ENCODE measurements around the gene WDR76.
"Not testable (repeated sequence)": the region's sequence is repeated elsewhere in the genome, so short reads cannot be mapped to it uniquely, and the experiment has no call there.

WDR76 gene

GRCh38 chr15:43799945-43800285 is 26.9 kb upstream of the WDR76 start, which contains the start of gene SERINC4:
Gene SERINC4 (minus strand): TSS chr15:43800220. CDS start chr15:43799986, 234 bp downstream.
- Histone ChIP-seq H3K9ac (ENCODE audit: low read depth, low read length) (peak within 1 kb of the TSS; percentile 73), H3K4me2 (ENCODE audit: insufficient read depth, low read length) (peak within 1 kb of the TSS; percentile 77), H3K4me3 (ENCODE audit: low read depth in 1 of 2, low read length in 2 of 2) (peak within 1 kb of the TSS; percentile 67 to 88), H4K20me1 (ENCODE audit: insufficient read depth, low read length) (peaks cover 10% of the 10 kb centered on the region), H3K27me3 (ENCODE audit: insufficient read depth, low read length, poor library complexity) (no peaks in the 10 kb centered on the region), H2AFZ (ENCODE audit: low read depth, low read length) (peak within 1 kb of the TSS; percentile 94), H3K4me1 (ENCODE audit: insufficient read depth, low read length) (peaks cover 26% of the 10 kb centered on the region), H3K9me3 (ENCODE audit: insufficient read depth, low read length, severe bottlenecking) (no peaks in the 10 kb centered on the region), H3K36me3 (ENCODE audit: insufficient read depth, low read length) (peaks cover 70% of the 10 kb centered on the region), H3K27ac (ENCODE audit: low read length) (peak within 1 kb of the TSS; percentile 96), H3K79me2 (ENCODE audit: insufficient read depth, low read length) (peaks cover 29% of the 10 kb centered on the region)
- DNase-seq (no peak), ATAC-seq (ENCODE audit: insufficient read depth, low read depth) (no peak)
- TF ChIP-seq EZH2 (IDR thresholded peaks at IDR 0.05; ENCODE audit: borderline replicate concordance, low read depth, low read length, severe bottlenecking) (no peak), CTCF (IDR thresholded peaks at IDR 0.05; ENCODE audit: borderline replicate concordance, extremely low read depth, low read length, poor library complexity, severe bottlenecking) (no peak)

- H3K36me3 ChIP-seq (ENCODE audit: insufficient read depth, low read length), result peaks cover 70% of the 10 kb centered on the region
- peak within 1 kb of the TSS; percentile 73 for H3K9ac ChIP-seq (ENCODE audit: low read depth, low read length)
- DNase-seq, result peak; percentile 91
- no peaks in the 10 kb centered on the region for H3K9me3 ChIP-seq (ENCODE audit: insufficient read depth, low read length, severe bottlenecking)
- peak within 1 kb of the TSS; percentile 94 for H2AFZ ChIP-seq (ENCODE audit: low read depth, low read length)
- ATAC-seq (ENCODE audit: insufficient read depth, low read depth), result peak; percentile 96
- H3K4me1 ChIP-seq (ENCODE audit: insufficient read depth, low read length), result peaks cover 21% of the 10 kb centered on the region
- TF ChIP-seq EZH2 (IDR thresholded peaks at IDR 0.05; ENCODE audit: borderline replicate concordance, low read depth, low read length, severe bottlenecking) (no peak), CTCF (IDR thresholded peaks at IDR 0.05; ENCODE audit: borderline replicate concordance, extremely low read depth, low read length, poor library complexity, severe bottlenecking) (no peak)
- H4K20me1 ChIP-seq (ENCODE audit: insufficient read depth, low read length), result peaks cover 4% of the 10 kb centered on the region; the same call in 1 of the 2 replicates
- H3K27ac ChIP-seq (ENCODE audit: low read length), result peak within 1 kb of the TSS; percentile 96
- H3K79me2 ChIP-seq (ENCODE audit: insufficient read depth, low read length), result peaks cover 23% of the 10 kb centered on the region
- peak within 1 kb of the TSS; percentile 67 to 88 for H3K4me3 ChIP-seq (ENCODE audit: low read depth in 1 of 2, low read length in 2 of 2)
- H3K27me3 ChIP-seq (ENCODE audit: insufficient read depth, low read length, poor library complexity), result no peaks in the 10 kb centered on the region
- peak within 1 kb of the TSS; percentile 77 for H3K4me2 ChIP-seq (ENCODE audit: insufficient read depth, low read length)
Measured at GRCh38 chr15:43800286-43801141, 26.3 kb upstream of the WDR76 start, which contains the start of gene HYPK. Gene HYPK (plus strand): TSS chr15:43800599. CDS start chr15:43800623, 24 bp downstream.

GRCh38 chr15:43802676-43803075 is 24.1 kb upstream of the WDR76 start:
- H3K4me3 ChIP-seq (ENCODE audit: low read depth in 1 of 2, low read length in 2 of 2); H4K20me1 ChIP-seq (ENCODE audit: insufficient read depth, low read length); DNase-seq; H3K27ac ChIP-seq (ENCODE audit: low read length); H3K9me3 ChIP-seq (ENCODE audit: insufficient read depth, low read length, severe bottlenecking); H3K4me2 ChIP-seq (ENCODE audit: insufficient read depth, low read length); H2AFZ ChIP-seq (ENCODE audit: low read depth, low read length); ATAC-seq (ENCODE audit: insufficient read depth, low read depth); H3K9ac ChIP-seq (ENCODE audit: low read depth, low read length); H3K27me3 ChIP-seq (ENCODE audit: insufficient read depth, low read length, poor library complexity): not testable (repeated sequence)
- peaks cover 71% of the 10 kb centered on the region for H3K36me3 ChIP-seq (ENCODE audit: insufficient read depth, low read length)
- peaks cover 21% of the 10 kb centered on the region for H3K79me2 ChIP-seq (ENCODE audit: insufficient read depth, low read length)
- H3K4me1 ChIP-seq (ENCODE audit: insufficient read depth, low read length), result peaks cover 20% of the 10 kb centered on the region

GRCh38 chr15:43808435-43808950 is 18.3 kb upstream of the WDR76 start:
- H3K27me3 ChIP-seq (ENCODE audit: insufficient read depth, low read length, poor library complexity), result no peaks in the 10 kb centered on the region
- no peak overlapping the region for H2AFZ ChIP-seq (ENCODE audit: low read depth, low read length)
- no peaks in the 10 kb centered on the region for H3K4me1 ChIP-seq (ENCODE audit: insufficient read depth, low read length)
- peaks cover 87% of the 10 kb centered on the region for H3K36me3 ChIP-seq (ENCODE audit: insufficient read depth, low read length)
- H4K20me1 ChIP-seq (ENCODE audit: insufficient read depth, low read length), result no peaks in the 10 kb centered on the region
- no peak overlapping the region for H3K4me3 ChIP-seq (ENCODE audit: low read depth in 1 of 2, low read length in 2 of 2)
- TF ChIP-seq CTCF (IDR thresholded peaks at IDR 0.05; ENCODE audit: borderline replicate concordance, extremely low read depth, low read length, poor library complexity, severe bottlenecking) (no peak), EZH2 (IDR thresholded peaks at IDR 0.05; ENCODE audit: borderline replicate concordance, low read depth, low read length, severe bottlenecking) (no peak)
- no peaks in the 10 kb centered on the region for H3K79me2 ChIP-seq (ENCODE audit: insufficient read depth, low read length)
- H3K27ac ChIP-seq (ENCODE audit: low read length), result no peak overlapping the region
- H3K9me3 ChIP-seq (ENCODE audit: insufficient read depth, low read length, severe bottlenecking), result no peaks in the 10 kb centered on the region
- DNase-seq (no peak), ATAC-seq (ENCODE audit: insufficient read depth, low read depth) (no peak)
- H3K4me2 ChIP-seq (ENCODE audit: insufficient read depth, low read length), result no peak overlapping the region
- no peak overlapping the region for H3K9ac ChIP-seq (ENCODE audit: low read depth, low read length)

Data from DND-41 (cell line).